ENCODE measurements around the gene ST8SIA4. TPM values are rescaled to one million over a fixed set of nuclear protein-coding genes. Genes with fewer than 3 reads are reported as not detected.

Gene ST8SIA4
- total and polyA plus RNA-seq, 2 donors from 2014 or later: 0.69 to 11.6 TPM

DNA sequence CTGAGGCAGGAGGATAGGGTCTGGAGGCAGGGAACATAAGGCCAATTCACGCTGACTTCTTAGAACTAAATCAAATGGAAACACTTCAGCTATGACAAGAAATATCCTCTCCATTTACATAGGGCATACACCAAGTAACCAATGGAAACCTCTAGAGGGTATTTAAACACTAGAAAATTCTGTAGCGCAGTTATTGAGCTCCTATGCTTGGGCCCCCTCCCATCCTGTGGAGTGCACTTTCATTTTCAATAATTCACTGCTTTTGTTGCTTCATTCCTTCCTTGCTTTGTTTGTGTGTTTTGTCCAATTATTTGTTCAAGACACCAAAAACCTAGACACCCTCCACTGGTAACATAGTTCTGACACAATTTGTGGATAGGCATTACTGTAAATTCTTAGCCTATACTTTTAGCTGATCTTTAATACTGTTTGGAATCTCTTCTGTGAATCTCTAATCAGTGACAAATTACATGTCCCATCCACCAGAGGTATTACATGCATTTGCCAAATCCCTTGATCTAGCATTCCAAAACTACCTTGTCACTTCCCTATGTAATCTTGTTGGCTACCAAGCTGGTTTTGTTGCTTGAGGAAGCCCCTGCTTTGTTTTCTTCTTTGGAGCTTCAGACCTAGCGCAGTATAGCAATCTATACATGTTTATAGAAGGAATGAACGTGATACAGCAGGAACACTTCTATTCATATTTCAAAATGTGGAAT, 61.6 kb downstream of the ST8SIA4 start:
- H3K9ac ChIP-seq (ENCODE audit: low read length in 3 of 3): no peak overlapping the region
- H3K4me1 ChIP-seq (ENCODE audit: control insufficient read depth in 2 of 3, insufficient read depth in 2 of 3, low read depth in 1 of 3, low read length in 3 of 3): no peaks in the 10 kb centered on the region
- TF ChIP-seq, protein P1, sequence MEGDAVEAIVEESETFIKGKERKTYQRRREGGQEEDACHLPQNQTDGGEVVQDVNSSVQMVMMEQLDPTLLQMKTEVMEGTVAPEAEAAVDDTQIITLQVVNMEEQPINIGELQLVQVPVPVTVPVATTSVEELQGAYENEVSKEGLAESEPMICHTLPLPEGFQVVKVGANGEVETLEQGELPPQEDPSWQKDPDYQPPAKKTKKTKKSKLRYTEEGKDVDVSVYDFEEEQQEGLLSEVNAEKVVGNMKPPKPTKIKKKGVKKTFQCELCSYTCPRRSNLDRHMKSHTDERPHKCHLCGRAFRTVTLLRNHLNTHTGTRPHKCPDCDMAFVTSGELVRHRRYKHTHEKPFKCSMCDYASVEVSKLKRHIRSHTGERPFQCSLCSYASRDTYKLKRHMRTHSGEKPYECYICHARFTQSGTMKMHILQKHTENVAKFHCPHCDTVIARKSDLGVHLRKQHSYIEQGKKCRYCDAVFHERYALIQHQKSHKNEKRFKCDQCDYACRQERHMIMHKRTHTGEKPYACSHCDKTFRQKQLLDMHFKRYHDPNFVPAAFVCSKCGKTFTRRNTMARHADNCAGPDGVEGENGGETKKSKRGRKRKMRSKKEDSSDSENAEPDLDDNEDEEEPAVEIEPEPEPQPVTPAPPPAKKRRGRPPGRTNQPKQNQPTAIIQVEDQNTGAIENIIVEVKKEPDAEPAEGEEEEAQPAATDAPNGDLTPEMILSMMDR (IDR thresholded peaks at IDR 0.05; ENCODE audit: borderline replicate concordance, extremely low read depth, insufficient read depth): no peak
- no peaks in the 10 kb centered on the region for H3K27me3 ChIP-seq (ENCODE audit: control insufficient read depth, insufficient read depth, low read length)
- no peak overlapping the region for H3K4me3 ChIP-seq (ENCODE audit: low read length in 3 of 3)
- intact Hi-C loops (cut with DNase I): no loop called here
- DNase-seq: no peak
- no peaks in the 10 kb centered on the region for H3K9me3 ChIP-seq (ENCODE audit: control insufficient read depth in 2 of 3, insufficient read depth in 1 of 3, low read length in 3 of 3)
- H3K27ac ChIP-seq (ENCODE audit: low read depth in 2 of 2, low read length in 2 of 2): no peak overlapping the region
- no peak for FAIRE-seq
- no peaks in the 10 kb centered on the region for H3K36me3 ChIP-seq (ENCODE audit: control insufficient read depth in 2 of 3, insufficient read depth in 3 of 3, low read length in 3 of 3)

DNA sequence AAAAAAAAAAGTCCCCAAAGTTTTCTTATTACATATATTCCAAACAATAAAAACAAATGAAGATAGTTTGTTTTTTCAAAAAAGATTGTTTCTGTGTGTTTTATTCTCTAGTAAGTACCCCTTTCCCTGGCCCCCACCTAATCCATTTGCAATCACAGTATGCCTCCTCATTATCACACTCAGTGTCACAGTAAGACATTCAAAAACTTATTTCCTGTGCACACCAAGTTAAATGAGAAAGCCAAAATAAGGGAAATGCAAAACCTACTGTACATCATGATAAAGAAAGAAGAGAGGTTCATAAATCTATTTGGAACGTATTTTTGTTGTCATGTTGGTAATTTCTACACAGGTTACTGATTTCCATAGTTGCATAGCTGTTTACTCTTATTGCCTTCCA, 62.3 kb downstream of the ST8SIA4 start:
- no peak overlapping the region for H3K4me3 ChIP-seq (ENCODE audit: low read length in 3 of 3)
- no peak overlapping the region for H3K9ac ChIP-seq (ENCODE audit: low read length in 3 of 3)
- TF ChIP-seq, protein P1 (IDR thresholded peaks at IDR 0.05; ENCODE audit: borderline replicate concordance, extremely low read depth, insufficient read depth): no peak
- no peak for FAIRE-seq
- no peak overlapping the region for H3K27ac ChIP-seq (ENCODE audit: low read depth in 2 of 2, low read length in 2 of 2)
- no peaks in the 10 kb centered on the region for H3K27me3 ChIP-seq (ENCODE audit: control insufficient read depth, insufficient read depth, low read length)
- no peak for DNase-seq
- no peaks in the 10 kb centered on the region for H3K4me1 ChIP-seq (ENCODE audit: control insufficient read depth in 2 of 3, insufficient read depth in 2 of 3, low read depth in 1 of 3, low read length in 3 of 3)
- no peaks in the 10 kb centered on the region for H3K36me3 ChIP-seq (ENCODE audit: control insufficient read depth in 2 of 3, insufficient read depth in 3 of 3, low read length in 3 of 3)
- no peaks in the 10 kb centered on the region for H3K9me3 ChIP-seq (ENCODE audit: control insufficient read depth in 2 of 3, insufficient read depth in 1 of 3, low read length in 3 of 3)
- intact Hi-C loops (cut with DNase I): no loop called here

DNA sequence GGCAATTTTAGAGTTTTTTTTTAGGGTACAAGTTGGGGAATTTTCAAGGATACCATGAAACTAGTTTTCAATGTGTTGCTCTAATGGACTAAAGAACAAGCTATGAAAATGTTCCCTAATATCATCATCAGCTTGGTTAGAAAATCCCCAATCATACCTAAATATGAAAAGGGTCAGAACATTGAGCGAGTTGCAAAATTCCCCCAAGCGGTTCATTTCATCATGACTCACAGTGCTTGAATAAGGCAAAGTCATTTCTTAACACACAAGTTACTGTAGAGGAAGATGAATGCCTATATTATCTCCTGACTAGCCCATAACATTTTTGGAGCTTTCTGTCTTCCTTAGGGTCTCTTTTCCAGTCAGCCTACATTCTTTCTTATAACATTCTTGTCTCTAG, 62.7 kb downstream of the ST8SIA4 start:
- DNase-seq (no peak), FAIRE-seq (no peak)
- H3K9me3 ChIP-seq (ENCODE audit: control insufficient read depth in 2 of 3, insufficient read depth in 1 of 3, low read length in 3 of 3): no peaks in the 10 kb centered on the region
- H3K4me3 ChIP-seq (ENCODE audit: low read length in 3 of 3): no peak overlapping the region
- no peaks in the 10 kb centered on the region for H3K36me3 ChIP-seq (ENCODE audit: control insufficient read depth in 2 of 3, insufficient read depth in 3 of 3, low read length in 3 of 3)
- no peaks in the 10 kb centered on the region for H3K27me3 ChIP-seq (ENCODE audit: control insufficient read depth, insufficient read depth, low read length)
- H3K27ac ChIP-seq (ENCODE audit: low read depth in 2 of 2, low read length in 2 of 2): no peak overlapping the region
- H3K4me1 ChIP-seq (ENCODE audit: control insufficient read depth in 2 of 3, insufficient read depth in 2 of 3, low read depth in 1 of 3, low read length in 3 of 3): no peaks in the 10 kb centered on the region
- intact Hi-C loops (cut with DNase I): no loop called here
- TF ChIP-seq, protein P1 (IDR thresholded peaks at IDR 0.05; ENCODE audit: borderline replicate concordance, extremely low read depth, insufficient read depth): no peak
- H3K9ac ChIP-seq (ENCODE audit: low read length in 3 of 3): no peak overlapping the region
